H1 (cell line): ENCODE results near the gene GTSF1L. TPM values are rescaled to one million over a fixed set of nuclear protein-coding genes. Genes with fewer than 3 reads are reported as not detected.

Experiments used
- CTCF ChIA-PET: fragments of 300-600 bp; sonication (Branson Sonifier 250); formaldehyde crosslinking; loops from one replicate; lab custom pipeline; 2021; ENCODE audit not compliant: partially characterized antibody; lab: Charles Lee
- POLR2A ChIA-PET: fragments of 300-600 bp; sonication (Branson Sonifier 250); formaldehyde crosslinking; loops from one replicate; lab custom pipeline; 2021; ENCODE audit warnings: inconsistent platforms; ENCODE audit not compliant: partially characterized antibody; lab: Charles Lee
- DNase-seq, 2 experiments: peaks; one replicate each; pipeline versions ENCODE4 v3.0.0 to v3.0.0-alpha.2; 2010 to 2022; ENCODE audit warnings: low spot score in 2 of 2, low read depth in 1 of 2, mixed read lengths in 1 of 2
- FAIRE-seq: peaks from 2 replicates; lab custom pipeline; 2011; peaks lifted over from hg19 to GRCh38; lab: Jason Lieb, UNC
- H2AFZ ChIP-seq: 2 replicates; pipeline ENCODE4 v1.8.1; 2012; ENCODE audit warnings: low read length, inconsistent platforms
- H2AK5ac ChIP-seq: 2 replicates; pipeline ENCODE4 v1.6.1; 2013; ENCODE audit warnings: low read depth, low read length
- H2BK120ac ChIP-seq: replicated peaks from 2 replicates; pipeline ENCODE3; 2013; ENCODE audit warnings: low read depth, low read length, inconsistent platforms
- H2BK12ac ChIP-seq: 2 replicates; pipeline ENCODE4 v1.6.1; 2013; ENCODE audit warnings: low read depth, low read length
- H2BK15ac ChIP-seq: 2 replicates; pipeline ENCODE4 v1.6.1; 2013; ENCODE audit warnings: low read length
- H2BK20ac ChIP-seq: 2 replicates; pipeline ENCODE4 v1.6.1; 2013; ENCODE audit warnings: low read length
- H2BK5ac ChIP-seq: 2 replicates; pipeline ENCODE4 v1.6.1; 2013; ENCODE audit warnings: low read depth, low read length
- H3K14ac ChIP-seq: 2 replicates; pipeline ENCODE4 v1.6.1; 2013; ENCODE audit warnings: inconsistent platforms; ENCODE audit not compliant: insufficient read length
- H3K18ac ChIP-seq: 2 replicates; pipeline ENCODE4 v1.6.1; 2013; ENCODE audit warnings: low read length; ENCODE audit errors: extremely low read depth
- H3K23ac ChIP-seq: 2 replicates; pipeline ENCODE4 v1.6.1; 2013; ENCODE audit warnings: inconsistent platforms; ENCODE audit not compliant: insufficient read length
- H3K23me2 ChIP-seq: 2 replicates; pipeline ENCODE4 v1.6.1; 2013; ENCODE audit warnings: low read depth, low read length
- H3K27ac ChIP-seq: 2 replicates; pipeline ENCODE4 v1.6.1; 2011; ENCODE audit warnings: low read depth, low read length, inconsistent platforms
- H3K27me3 ChIP-seq, 4 experiments: replicated peaks in 1 of 4; 1 replicate in 1 of 4; 2 replicates in 3 of 4; pipeline versions ENCODE4 v1.6.1 to v1.8.1; 2011 to 2013; ENCODE audit warnings: low read length in 3 of 4, mild to moderate bottlenecking in 3 of 4, inconsistent platforms in 2 of 4, mixed read lengths in 2 of 4, moderate library complexity in 1 of 4; ENCODE audit not compliant: control insufficient read depth in 3 of 4, insufficient read depth in 3 of 4; ENCODE audit errors: extremely low read depth in 1 of 4
- H3K36me3 ChIP-seq, 4 experiments: 2 replicates each; pipeline versions ENCODE4 v1.6.1 to v1.8.1; 2011 to 2013; ENCODE audit warnings: mild to moderate bottlenecking in 4 of 4, low read length in 3 of 4, moderate library complexity in 2 of 4, control low read depth in 1 of 4, inconsistent platforms in 1 of 4; ENCODE audit not compliant: insufficient read depth in 4 of 4, control insufficient read depth in 2 of 4
- H3K4ac ChIP-seq: replicated peaks from 2 replicates; pipeline ENCODE3; 2013; ENCODE audit warnings: low read length, low read depth, mixed read lengths, inconsistent platforms; ENCODE audit not compliant: insufficient read length
- H3K4me1 ChIP-seq, 4 experiments: replicated peaks in 1 of 4; 1 replicate in 1 of 4; 2 replicates in 3 of 4; pipeline versions ENCODE4 v1.6.1 to v1.8.1; 2011 to 2013; ENCODE audit warnings: low read length in 3 of 4, inconsistent platforms in 2 of 4, mixed read lengths in 1 of 4; ENCODE audit not compliant: insufficient read depth in 4 of 4, control insufficient read depth in 3 of 4
- H3K4me2 ChIP-seq, 2 experiments: 2 replicates each; pipeline versions ENCODE4 v1.6.1 to v1.8.1; 2011 to 2013; ENCODE audit warnings: low read depth in 2 of 2, low read length in 2 of 2, control low read depth in 1 of 2, inconsistent platforms in 1 of 2, mild to moderate bottlenecking in 1 of 2; ENCODE audit not compliant: insufficient read depth in 1 of 2
- H3K4me3 ChIP-seq, 4 experiments: fragments of 200-600, 300-600 bp in 1 of 4; sonication (generic), shearing (Covaris generic), sonication (Bioruptor Twin) in 1 of 4; 2 replicates each; pipeline versions ENCODE4 v1.5.1 to v1.8.1; 2011 to 2016; ENCODE audit warnings: low read length in 4 of 4, low read depth in 3 of 4, control low read depth in 2 of 4, inconsistent platforms in 2 of 4, mild to moderate bottlenecking in 2 of 4, mixed read lengths in 1 of 4, moderate library complexity in 1 of 4; ENCODE audit not compliant: insufficient read depth in 2 of 4; ENCODE audit errors: extremely low read depth in 1 of 4
- H3K56ac ChIP-seq: replicated peaks from 2 replicates; pipeline ENCODE3; 2013; ENCODE audit warnings: low read depth, mild to moderate bottlenecking, mixed read lengths, low read length, inconsistent platforms; ENCODE audit not compliant: insufficient read length
- H3K79me1 ChIP-seq: 2 replicates; pipeline ENCODE4 v1.6.1; 2013; ENCODE audit warnings: low read depth, low read length, control low read depth
- H3K79me2 ChIP-seq, 2 experiments: 2 replicates each; pipeline versions ENCODE4 v1.6.1 to v1.8.1; 2012 to 2013; ENCODE audit warnings: low read length in 2 of 2, mild to moderate bottlenecking in 2 of 2, inconsistent platforms in 1 of 2; ENCODE audit not compliant: insufficient read depth in 2 of 2, control insufficient read depth in 1 of 2
- H3K9ac ChIP-seq, 4 experiments: replicated peaks in 1 of 4; 1 replicate in 1 of 4; 2 replicates in 3 of 4; pipeline versions ENCODE4 v1.6.1 to v1.8.1; 2011 to 2013; ENCODE audit warnings: low read depth in 3 of 4, low read length in 3 of 4, control low read depth in 2 of 4, mild to moderate bottlenecking in 2 of 4, moderate library complexity in 2 of 4, inconsistent platforms in 1 of 4; ENCODE audit errors: extremely low read depth in 1 of 4
- H3K9me3 ChIP-seq, 2 experiments: 2 replicates each; pipeline versions ENCODE4 v1.6.1 to v1.8.1; 2012 to 2013; ENCODE audit warnings: mild to moderate bottlenecking in 2 of 2, moderate library complexity in 2 of 2, control low read depth in 1 of 2, inconsistent platforms in 1 of 2, low read depth in 1 of 2, low read length in 1 of 2, mixed read lengths in 1 of 2; ENCODE audit not compliant: insufficient read depth in 2 of 2
- H4K20me1 ChIP-seq, 2 experiments: replicated peaks in 1 of 2; 2 replicates each; pipeline versions ENCODE3 to v1.8.1; 2011 to 2013; ENCODE audit warnings: inconsistent platforms in 2 of 2, low read length in 2 of 2, mild to moderate bottlenecking in 1 of 2; ENCODE audit not compliant: insufficient read depth in 2 of 2, control insufficient read depth in 1 of 2
- H4K5ac ChIP-seq: 2 replicates; pipeline ENCODE4 v1.6.1; 2013; ENCODE audit warnings: low read length, low read depth, mixed read lengths, inconsistent platforms; ENCODE audit not compliant: insufficient read length
- H4K8ac ChIP-seq: 2 replicates; pipeline ENCODE4 v1.8.0; 2013; ENCODE audit warnings: mild to moderate bottlenecking, moderate library complexity, low read length, inconsistent platforms; ENCODE audit not compliant: insufficient read depth; ENCODE audit errors: extremely low read depth
- H4K91ac ChIP-seq: replicated peaks from 2 replicates; pipeline ENCODE3; 2013; ENCODE audit warnings: low read length, mixed read lengths, inconsistent platforms; ENCODE audit not compliant: insufficient read length
- ASH2L ChIP-seq: fragments of 200-600, 300-600 bp; sonication (generic); IDR thresholded peaks from one replicate; pipeline ENCODE4 v1.7.1; 2017; ENCODE audit warnings: low read length
- ATF3 ChIP-seq: IDR thresholded peaks from 2 replicates; pipeline ENCODE4 v1.6.1; 2011; ENCODE audit warnings: low read depth, mild to moderate bottlenecking, low read length; ENCODE audit not compliant: insufficient read depth
- CBX5 ChIP-seq: fragments of 300-800, 300-1000 bp; sonication (generic); IDR thresholded peaks from 2 replicates; pipeline ENCODE4 v1.7.1; 2016; ENCODE audit warnings: antibody characterized with exemption, low read length, low read depth
- CEBPB ChIP-seq: IDR thresholded peaks from 2 replicates; pipeline ENCODE4 v1.6.1; 2012; ENCODE audit warnings: low read depth, low read length
- EP300 ChIP-seq, 2 experiments: IDR thresholded peaks; 1 replicate in 1 of 2; 2 replicates in 1 of 2; pipeline ENCODE4 v1.6.1; 2011 to 2012; ENCODE audit warnings: low read depth in 2 of 2, low read length in 2 of 2, mild to moderate bottlenecking in 2 of 2, borderline replicate concordance in 1 of 2, inconsistent platforms in 1 of 2, moderate library complexity in 1 of 2
- POLR2A ChIP-seq, 2 experiments: IDR thresholded peaks; 1 replicate in 1 of 2; 2 replicates in 1 of 2; pipeline ENCODE4 v1.6.1; 2011; ENCODE audit warnings: low read depth in 2 of 2, low read length in 2 of 2, mild to moderate bottlenecking in 2 of 2; ENCODE audit errors: control extremely low read depth in 1 of 2
- SP2 ChIP-seq: IDR thresholded peaks from 2 replicates; pipeline ENCODE4 v1.6.1; 2012; ENCODE audit warnings: mild to moderate bottlenecking, low read length, inconsistent platforms
- SRF ChIP-seq: IDR thresholded peaks from 2 replicates; pipeline ENCODE4 v1.6.1; 2011; ENCODE audit warnings: mild to moderate bottlenecking, low read depth, low read length, moderate library complexity
- TBP ChIP-seq: IDR thresholded peaks from 2 replicates; pipeline ENCODE4 v1.6.1; 2011; ENCODE audit warnings: low read depth, low read length, improper control_type of control experiment
- TEAD4 ChIP-seq: IDR thresholded peaks from 2 replicates; pipeline ENCODE4 v1.6.1; 2012; ENCODE audit warnings: low read depth, low read length, inconsistent platforms, mixed read lengths
- USF2 ChIP-seq: IDR thresholded peaks from 2 replicates; pipeline ENCODE4 v1.6.1; 2011; ENCODE audit warnings: low read length, improper control_type of control experiment
- ZNF274 ChIP-seq: IDR thresholded peaks from 2 replicates; pipeline ENCODE4 v1.7.0; 2012; ENCODE audit warnings: low read length, borderline replicate concordance; ENCODE audit errors: extremely low read depth
- WGBS, 2 experiments: shearing (Covaris generic) in 1 of 2; methylation state at CpG; one replicate each; pipeline versions ENCODE4 v1.1.6 to v1.1.7; 2013 to 2015; ENCODE audit warnings: low lambda C conversion rate in 2 of 2, mixed read lengths in 2 of 2, inconsistent platforms in 1 of 2, low coverage in 1 of 2, missing lambda C conversion rate in 1 of 2; ENCODE audit not compliant: insufficient replicate concordance in 2 of 2, insufficient coverage in 1 of 2, insufficient read length in 1 of 2; ENCODE audit errors: extremely low coverage in 1 of 2, missing lambda C conversion rate in 1 of 2; 5-methylcytosine and 5-hydroxymethylcytosine counted together
- polyA plus RNA-seq, 7 experiments: library from polyadenylated mRNA; depleted of rRNA in 3 of 7; stranded (reverse) in 5 of 7; unstranded in 2 of 7; fragments of >200 nt in 5 of 7; fragments of 200-250 nt in 2 of 7; gene quantifications; 1 replicate in 5 of 7; 2 replicates in 1 of 7; 4 replicates in 1 of 7; pipeline versions ENCODE4 v1.2.1 to v1.2.3, GENCODE V29; 2011 to 2013; ENCODE audit warnings: missing spikeins in 2 of 7, mixed read lengths in 2 of 7
- total RNA-seq: library from RNA; stranded (reverse); fragmentation: NEBNext Ultra II Directional; extraction: Animal tissue kit (Norgen Biotek cat#: 25700); gene quantifications from 2 replicates; pipeline ENCODE4 v1.2.1, GENCODE V29; 2021

GTSF1L gene
- total and polyA plus RNA-seq, 2 of the 8 experiments (the other 6 are each of a cell fraction or from before 2014, with no cell fraction given) = not detected

- DNase-seq (no peak), FAIRE-seq (no peak)
- Histone ChIP-seq H3K18ac (no peak overlapping the region), H3K79me2 (no peaks in the 10 kb centered on the region), H3K4me1 (peaks cover 0 to 2% (median 0%) of the 10 kb centered on the region in 4 experiments; a peak in 1 of 7 replicates), H2BK120ac (no peak overlapping the region), H3K79me1 (no peaks in the 10 kb centered on the region), H3K9me3 (no peaks in the 10 kb centered on the region), H2AFZ (no peak overlapping the region), H3K27me3 (no peaks in the 10 kb centered on the region), H2BK5ac (no peak overlapping the region), H3K4ac (no peak overlapping the region), H4K5ac (no peak overlapping the region), H3K27ac (no peak overlapping the region), H3K4me3 (no peak overlapping the region), H3K9ac (no peak overlapping the region), H2BK20ac (no peak overlapping the region), H3K23me2 (no peaks in the 10 kb centered on the region), H3K23ac (no peak overlapping the region), H3K14ac (no peak overlapping the region), H3K4me2 (no peak overlapping the region), H4K8ac (no peak overlapping the region), H2BK12ac (no peak overlapping the region), H2AK5ac (no peak overlapping the region), H3K36me3 (peaks cover 3 to 53% (median 32%) of the 10 kb centered on the region in 4 experiments; a peak in 7 of 8 replicates), H4K20me1 (peaks cover 3 to 4% of the 10 kb centered on the region in 2 experiments), H4K91ac (no peak overlapping the region), H2BK15ac (no peak overlapping the region), H3K56ac (no peak overlapping the region)
- CTCF ChIA-PET = interaction anchor here (0.8 to 6.4 kb wide), 8 partner anchors 10 to 242 kb away, joined by 3 to 49 read pairs (median 5); partner anchors contain the start of gene SGK2
- POLR2A ChIA-PET = interaction anchor here (1.1 to 3.0 kb wide), 3 partner anchors 20 to 109 kb away, joined by 3 to 10 read pairs (median 5); no protein-coding TSS in a partner anchor
- 94% methylated on average over 9 of the region's 9 CpGs; no CpG with 5 or more reads in 1 of the 2 experiments for WGBS, 2 experiments
- no peak for TF ChIP-seq POLR2A (IDR thresholded peaks at IDR 0.05; ENCODE audit: control extremely low read depth in 1 of 2, low read depth in 2 of 2, low read length in 2 of 2)
- TF ChIP-seq TEAD4 = no peak
- TF ChIP-seq EP300 (IDR thresholded peaks at IDR 0.05; ENCODE audit: borderline replicate concordance in 1 of 2, low read depth in 2 of 2, low read length in 2 of 2) = no peak
- no peak for TF ChIP-seq USF2
- no peak for TF ChIP-seq ATF3
- TF ChIP-seq SRF = no peak
- TF ChIP-seq CBX5 = no peak
- TF ChIP-seq ASH2L = no peak
- TF ChIP-seq ZNF274 = no peak
- no peak for TF ChIP-seq SP2
- no peak for TF ChIP-seq CEBPB
- no peak for TF ChIP-seq TBP
These were observed 35.7 kb downstream of the GTSF1L start for GRCh38 chr20:43690943-43691598.
